Activated gamma-delta T cell treated with anti-CD3 and anti-CD28 coated beads, Interleukin-2, amount 50 U/mL, for 16 hours (primary cell): Measurements from ENCODE around the gene COQ5.
"Not testable (repeated sequence)": the region's sequence is repeated elsewhere in the genome, so short reads cannot be mapped to it uniquely, and the experiment has no call there.

Experiments used
- DNase-seq: peaks from one replicate; pipeline ENCODE4 v3.0.0-alpha.2; 2020; ENCODE audit warnings: low read depth

Gene COQ5

DNA sequence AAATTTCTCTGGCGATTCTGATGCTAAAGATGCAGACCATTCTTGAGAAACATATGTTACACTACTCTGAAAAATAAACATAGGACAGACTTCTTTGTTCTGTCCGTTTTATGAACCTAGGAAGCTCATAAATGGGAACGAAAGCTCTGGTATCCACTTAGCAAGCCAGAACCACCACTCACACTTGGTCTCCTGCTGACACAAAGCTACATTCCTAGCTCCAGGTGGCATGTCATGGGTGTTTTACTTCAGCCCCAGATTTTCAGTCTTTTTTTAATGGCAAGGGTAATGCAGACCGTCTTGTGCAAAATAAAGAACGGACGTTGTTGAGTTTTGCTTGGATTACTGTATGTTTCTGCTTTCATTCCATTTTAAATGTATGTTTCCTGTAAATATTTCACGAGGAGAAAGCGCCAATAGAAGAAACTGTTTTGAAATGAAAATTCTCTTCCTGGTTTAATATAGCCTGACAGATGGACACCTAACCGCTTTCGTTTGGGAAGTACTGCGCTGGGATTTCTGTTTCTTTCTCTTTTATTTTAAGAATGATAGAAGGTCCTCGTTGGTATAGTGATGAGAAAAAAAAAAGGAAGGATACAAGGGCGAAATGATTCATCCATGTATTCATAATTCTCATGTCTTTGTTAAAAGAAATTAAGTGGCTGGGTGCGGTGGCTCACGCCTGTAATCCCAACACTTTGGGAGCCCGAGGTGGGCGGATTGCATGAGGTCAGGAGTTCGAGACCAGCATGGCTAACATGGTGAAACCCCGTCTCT lies 871 bp upstream of the COQ5 start:
- DNase-seq, result no peak

DNA sequence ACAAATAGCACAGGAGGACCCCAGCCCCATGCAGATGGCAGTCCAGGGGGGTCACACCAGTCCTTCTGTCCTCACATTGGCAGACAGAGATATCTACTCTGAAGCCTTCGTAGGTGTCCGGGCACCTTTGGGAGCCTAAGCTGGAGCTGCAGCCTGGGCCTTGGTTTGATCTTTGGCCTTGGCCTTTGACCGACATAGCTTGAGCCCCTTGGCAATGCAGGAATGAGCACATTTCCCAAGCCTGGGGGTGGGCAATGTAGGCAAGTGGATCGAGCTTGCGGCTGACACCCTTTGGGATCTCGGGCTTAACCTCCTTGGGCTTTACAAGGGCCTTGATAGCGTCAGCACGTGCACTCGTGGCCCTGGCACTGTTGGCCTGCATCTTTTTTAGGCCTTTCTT lies 6.4 kb downstream of the COQ5 start:
- DNase-seq, result no peak

- not testable (repeated sequence) for DNase-seq
These were observed 9.6 kb downstream of the COQ5 start for GRCh38 chr12:120519324-120519723.

DNA sequence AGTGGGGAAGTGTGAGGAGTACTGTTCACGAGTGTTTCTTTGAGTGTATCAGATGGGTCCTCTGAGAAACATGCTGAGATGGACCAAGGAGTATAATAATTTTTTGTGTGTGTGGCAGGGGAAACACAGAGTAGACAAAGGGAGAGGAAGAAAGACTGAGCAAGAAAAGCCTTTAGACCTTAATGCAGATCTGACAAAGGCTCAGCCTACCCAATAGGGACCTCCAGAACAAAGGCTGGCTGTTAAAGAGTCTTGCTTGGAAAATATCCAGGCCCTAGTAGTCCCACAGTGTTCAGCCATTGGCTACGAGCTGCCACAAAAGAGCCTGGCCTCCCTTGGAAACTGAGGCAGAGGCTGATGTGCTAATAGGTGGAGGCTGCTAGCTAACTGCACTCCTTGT lies 13.5 kb downstream of the COQ5 start:
- no peak for DNase-seq

GRCh38 chr12:120514002-120514401 lies 15.0 kb downstream of the COQ5 start:
- DNase-seq, result no peak

DNA sequence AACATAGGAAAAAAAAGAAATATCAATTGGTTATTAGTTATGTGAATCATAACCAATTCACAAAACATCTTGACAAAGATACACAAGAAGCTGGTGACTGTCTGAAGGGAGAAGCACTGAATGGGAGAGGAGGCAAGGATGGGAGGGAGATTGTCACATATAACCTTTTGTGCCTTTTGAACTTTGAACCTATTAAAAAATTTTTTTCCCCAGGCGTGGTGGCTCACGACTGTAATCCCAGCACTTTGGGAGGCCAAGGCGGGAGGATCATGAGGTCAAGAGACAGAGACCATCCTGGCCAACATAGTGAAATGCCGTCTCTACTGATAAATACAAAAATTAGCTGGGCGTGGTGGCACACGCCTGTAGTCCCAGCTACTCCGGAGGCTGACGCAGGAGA lies 20.4 kb downstream of the COQ5 start:
- DNase-seq, result no peak

GRCh38 chr12:120504587-120504986 lies 24.4 kb downstream of the COQ5 start:
- no peak for DNase-seq

- DNase-seq, result no peak
These were observed 28.4 kb downstream of the COQ5 start for GRCh38 chr12:120500581-120500980.

GRCh38 chr12:120498870-120499515 lies 30.0 kb downstream of the COQ5 start:
- no peak for DNase-seq

DNA sequence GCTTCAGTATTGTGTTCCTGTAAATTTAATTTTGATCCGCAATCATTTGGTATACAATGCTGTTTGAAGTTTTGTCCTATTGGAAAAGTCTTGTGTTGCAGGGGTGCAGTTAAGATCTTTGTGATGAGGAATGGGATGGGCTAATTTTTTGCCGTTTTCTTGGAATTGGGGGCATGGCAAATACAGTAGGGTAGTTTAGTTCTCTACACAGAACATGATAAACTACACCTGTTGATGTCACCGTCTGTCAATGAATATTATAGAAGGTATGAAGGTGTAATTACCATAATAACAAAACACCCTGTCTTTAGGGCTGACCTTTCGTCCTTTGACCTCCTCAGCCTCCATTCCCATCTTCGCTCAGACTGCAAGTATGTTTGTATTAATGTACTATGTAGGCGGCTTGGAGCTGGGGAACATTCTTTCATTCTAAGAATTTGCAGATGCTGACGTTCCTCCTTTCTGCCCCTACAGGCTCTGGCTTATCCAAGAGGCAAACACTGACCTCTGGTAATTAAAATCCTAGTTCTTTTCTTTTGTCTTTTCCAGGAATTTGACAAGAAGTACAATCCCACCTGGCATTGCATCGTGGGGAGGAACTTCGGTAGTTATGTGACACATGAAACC lies 31.3 kb downstream of the COQ5 start:
- DNase-seq, result no peak

DNA sequence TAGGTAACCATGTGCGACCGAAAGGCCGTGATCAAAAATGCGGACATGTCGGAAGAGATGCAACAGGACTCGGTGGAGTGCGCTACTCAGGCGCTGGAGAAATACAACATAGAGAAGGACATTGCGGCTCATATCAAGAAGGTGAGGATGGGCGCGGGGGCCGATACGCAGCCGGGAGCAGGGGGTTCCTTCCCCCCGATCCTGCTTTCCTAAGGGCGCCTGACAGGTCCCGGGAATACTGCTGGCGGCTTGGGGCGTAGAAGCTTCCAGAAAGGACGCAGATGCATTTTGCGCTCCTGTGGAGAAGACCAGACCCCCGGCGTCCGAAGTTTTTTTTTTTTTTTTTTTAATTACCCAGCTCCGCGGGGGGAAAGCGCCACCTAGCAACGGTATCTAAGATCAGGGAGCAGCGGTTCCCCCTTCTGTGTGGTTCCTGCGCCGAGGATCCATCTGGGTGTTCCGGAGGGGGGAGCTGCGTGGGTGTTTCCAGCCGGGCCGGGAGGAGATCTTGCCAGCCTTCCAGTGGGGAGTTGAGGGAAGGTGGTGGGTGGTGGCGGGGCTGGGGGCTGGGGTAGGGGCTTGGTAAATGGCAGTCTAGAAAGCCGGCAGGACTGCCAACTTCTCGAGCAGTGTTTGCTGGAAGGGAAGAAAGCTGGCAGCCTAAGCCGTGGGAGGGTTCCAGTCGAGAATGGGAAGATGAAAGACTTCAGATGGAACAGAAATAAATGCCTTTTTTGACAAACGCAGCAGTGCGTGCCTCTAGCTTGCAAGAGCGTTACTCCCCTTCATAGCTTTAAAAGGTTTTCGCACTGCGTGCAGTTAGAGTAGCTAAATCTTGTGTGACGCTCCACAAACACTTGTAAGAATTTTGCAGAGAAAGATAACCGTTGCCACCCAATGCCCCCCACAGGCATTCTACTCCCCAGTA lies 32.3 kb downstream of the COQ5 start:
- peak; percentile 33 for DNase-seq

- peak; percentile 96 for DNase-seq
These were observed 33.1 kb downstream of the COQ5 start, which contains the start of gene DYNLL1 for GRCh38 chr12:120495731-120496412. DYNLL1 (plus strand) TSS chr12:120496113; CDS start chr12:120496422, 309 bp downstream.

GRCh38 chr12:120495186-120495730 lies 33.7 kb downstream of the COQ5 start:
- no peak for DNase-seq

DNA sequence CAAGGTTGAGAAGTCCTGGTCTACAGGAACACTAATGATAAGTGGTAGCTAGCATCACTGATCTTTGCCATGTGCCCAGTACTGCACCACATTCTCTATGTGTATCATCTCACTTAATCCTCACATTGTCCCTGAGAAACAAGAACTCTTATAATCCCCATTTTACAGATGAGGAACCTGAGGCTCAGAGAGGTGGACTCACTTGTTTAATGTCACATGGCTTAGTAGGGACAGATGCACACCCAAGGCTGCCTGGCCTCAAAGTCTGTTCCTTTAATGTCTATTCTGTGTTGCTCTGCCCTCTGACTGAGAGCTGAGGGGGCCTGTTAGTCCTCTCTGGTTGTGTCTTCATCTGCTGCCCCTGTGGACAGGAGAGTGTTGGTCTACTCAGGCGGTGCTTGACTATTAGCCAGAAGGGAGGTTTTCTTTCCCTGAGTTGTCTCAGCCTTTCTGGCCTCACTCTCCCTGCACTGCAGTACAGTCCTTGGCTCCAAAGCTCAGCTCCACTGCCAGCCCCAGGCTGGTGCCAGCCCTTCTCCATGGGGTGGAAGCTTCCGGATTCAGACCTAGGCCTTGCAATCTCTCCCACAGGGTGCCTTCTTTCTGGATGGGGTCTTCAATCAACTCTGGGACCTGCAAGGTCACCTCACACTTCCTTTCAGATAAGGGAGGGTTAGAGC lies 38.0 kb downstream of the COQ5 start:
- no peak for DNase-seq

- DNase-seq, result no peak
These were observed 38.6 kb downstream of the COQ5 start for GRCh38 chr12:120490325-120490724.

DNA sequence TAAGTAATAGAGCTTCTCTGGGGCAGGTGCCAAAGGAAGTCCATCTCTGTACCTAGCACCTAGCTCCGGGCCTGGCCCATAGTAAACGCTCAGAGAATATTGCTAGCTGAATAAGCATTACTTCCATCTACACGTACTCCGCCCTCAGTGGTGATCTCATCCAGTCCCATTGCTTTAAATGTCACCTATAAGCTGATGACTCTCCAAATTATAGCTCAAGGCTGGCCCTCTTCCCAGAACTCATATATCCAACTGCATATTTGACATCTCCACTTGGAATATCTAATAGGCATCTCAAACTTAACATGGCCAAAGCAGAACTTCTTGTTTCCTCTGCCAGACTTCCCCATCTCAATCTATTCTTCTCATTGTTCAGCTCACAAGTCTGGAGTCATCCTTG lies 39.9 kb downstream of the COQ5 start:
- DNase-seq, result no peak

DNA sequence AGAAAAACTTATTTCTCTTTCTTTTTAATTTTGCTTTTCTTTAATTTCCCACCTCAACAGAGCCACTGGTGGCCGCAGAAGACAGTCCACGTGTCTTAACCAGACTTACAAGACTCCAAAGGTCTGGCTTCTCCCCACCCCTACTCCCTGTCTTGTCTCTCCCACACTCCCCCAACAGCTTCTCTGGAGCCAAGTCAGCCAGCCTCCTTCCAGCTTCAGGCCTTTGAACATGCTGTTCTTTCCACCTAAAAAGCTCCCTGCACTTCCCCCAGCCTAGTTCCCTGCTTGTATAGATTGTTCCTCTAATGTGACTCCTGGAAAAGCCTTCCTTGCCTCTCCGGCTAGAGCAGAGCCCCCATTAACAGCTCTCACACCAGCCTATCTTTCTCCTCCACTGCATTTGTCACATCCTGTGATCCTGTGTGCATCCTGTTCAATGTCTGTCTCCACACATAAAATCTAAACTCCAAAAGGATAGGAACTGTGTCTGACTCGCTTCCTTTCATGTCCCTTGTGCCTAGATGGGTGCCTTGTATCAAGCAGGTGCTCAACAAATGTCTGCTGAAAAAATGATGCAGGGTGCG lies 40.8 kb downstream of the COQ5 start:
- DNase-seq, result no peak

- not testable (repeated sequence) for DNase-seq
These were observed 41.4 kb downstream of the COQ5 start for GRCh38 chr12:120487552-120487951.

- no peak for DNase-seq
These were observed 42.7 kb downstream of the COQ5 start for GRCh38 chr12:120485961-120486881.
